ENCODE data around the gene ZMIZ1.
A peak's percentile ranks its signal among the peaks of the same experiment; 100 is the strongest.

Gene ZMIZ1, protein sequence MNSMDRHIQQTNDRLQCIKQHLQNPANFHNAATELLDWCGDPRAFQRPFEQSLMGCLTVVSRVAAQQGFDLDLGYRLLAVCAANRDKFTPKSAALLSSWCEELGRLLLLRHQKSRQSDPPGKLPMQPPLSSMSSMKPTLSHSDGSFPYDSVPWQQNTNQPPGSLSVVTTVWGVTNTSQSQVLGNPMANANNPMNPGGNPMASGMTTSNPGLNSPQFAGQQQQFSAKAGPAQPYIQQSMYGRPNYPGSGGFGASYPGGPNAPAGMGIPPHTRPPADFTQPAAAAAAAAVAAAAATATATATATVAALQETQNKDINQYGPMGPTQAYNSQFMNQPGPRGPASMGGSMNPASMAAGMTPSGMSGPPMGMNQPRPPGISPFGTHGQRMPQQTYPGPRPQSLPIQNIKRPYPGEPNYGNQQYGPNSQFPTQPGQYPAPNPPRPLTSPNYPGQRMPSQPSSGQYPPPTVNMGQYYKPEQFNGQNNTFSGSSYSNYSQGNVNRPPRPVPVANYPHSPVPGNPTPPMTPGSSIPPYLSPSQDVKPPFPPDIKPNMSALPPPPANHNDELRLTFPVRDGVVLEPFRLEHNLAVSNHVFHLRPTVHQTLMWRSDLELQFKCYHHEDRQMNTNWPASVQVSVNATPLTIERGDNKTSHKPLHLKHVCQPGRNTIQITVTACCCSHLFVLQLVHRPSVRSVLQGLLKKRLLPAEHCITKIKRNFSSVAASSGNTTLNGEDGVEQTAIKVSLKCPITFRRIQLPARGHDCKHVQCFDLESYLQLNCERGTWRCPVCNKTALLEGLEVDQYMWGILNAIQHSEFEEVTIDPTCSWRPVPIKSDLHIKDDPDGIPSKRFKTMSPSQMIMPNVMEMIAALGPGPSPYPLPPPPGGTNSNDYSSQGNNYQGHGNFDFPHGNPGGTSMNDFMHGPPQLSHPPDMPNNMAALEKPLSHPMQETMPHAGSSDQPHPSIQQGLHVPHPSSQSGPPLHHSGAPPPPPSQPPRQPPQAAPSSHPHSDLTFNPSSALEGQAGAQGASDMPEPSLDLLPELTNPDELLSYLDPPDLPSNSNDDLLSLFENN

DNA sequence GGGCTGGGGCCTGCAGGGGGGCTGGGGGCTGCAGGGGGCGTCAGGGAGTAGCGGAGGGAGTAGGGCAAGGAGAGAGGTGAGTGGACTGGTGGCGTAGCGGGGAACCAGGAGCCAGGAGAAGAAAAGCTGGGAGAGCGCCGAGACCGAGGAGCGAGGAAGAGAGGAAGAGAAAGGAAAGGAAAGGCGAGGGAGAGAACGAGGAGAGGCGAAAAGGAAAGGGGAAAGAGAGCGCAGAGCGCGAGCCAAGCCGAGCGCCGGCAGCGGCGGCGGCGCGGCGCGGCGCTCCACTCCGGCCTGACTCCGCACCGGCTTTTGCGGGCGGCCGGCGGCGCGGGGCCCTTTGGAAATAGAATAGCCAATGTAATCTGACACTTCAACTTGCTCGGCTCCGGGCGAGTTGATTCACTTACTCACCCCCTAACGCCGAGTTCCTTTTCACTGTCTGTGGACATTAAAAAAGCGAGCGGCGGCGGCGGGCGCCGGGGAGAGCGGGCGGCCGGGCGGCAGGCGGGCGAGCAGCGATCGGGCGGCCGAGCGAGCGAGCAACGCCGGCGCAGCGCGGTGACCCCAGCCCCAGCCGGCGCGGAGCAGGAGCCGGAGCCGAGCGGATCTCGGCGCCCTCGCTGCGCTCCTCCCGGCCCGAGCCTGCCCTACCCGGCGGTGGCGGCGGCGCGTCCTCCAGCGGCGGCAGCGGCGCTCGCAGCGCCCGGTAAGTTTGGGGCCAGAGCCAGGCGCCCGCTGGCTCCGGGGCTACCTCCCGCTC, at the start of gene ZMIZ1:
Gene ZMIZ1 (plus strand): TSS at position 405 of the 763 bp plus-strand sequence. CDS start 132,667 bp downstream, outside the sequence.
- DNase-seq (ENCODE audit: low spot score) = peak; percentile 94

DNA sequence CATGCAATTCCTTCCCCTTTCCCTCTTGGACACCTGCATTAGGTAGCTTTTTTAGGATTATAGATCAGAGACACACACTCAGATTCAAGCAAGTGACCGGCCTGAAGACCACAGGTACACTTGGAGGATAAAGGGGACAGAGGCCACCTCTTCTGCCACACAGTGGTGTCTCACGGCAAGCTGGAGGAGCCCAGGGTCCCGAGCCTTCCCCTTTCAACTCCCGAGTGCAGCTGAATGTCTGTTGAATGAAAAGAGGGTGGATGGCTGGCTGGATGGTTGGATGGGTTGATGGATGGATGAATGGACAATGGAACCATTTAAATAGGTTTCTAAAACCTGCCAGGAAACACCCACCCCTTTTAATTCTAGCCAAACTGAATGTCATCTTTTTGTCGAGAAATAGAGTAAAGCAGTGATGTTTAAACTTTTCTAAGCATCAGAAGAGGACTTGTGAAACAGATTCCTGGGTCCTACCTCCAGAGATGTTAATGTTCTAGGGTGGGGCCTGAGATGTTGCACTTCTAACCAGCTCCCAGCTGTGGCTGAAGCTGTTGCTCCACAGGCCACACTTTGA, 49.2 kb upstream of the ZMIZ1 start:
- no peak for DNase-seq (ENCODE audit: low spot score)

DNA sequence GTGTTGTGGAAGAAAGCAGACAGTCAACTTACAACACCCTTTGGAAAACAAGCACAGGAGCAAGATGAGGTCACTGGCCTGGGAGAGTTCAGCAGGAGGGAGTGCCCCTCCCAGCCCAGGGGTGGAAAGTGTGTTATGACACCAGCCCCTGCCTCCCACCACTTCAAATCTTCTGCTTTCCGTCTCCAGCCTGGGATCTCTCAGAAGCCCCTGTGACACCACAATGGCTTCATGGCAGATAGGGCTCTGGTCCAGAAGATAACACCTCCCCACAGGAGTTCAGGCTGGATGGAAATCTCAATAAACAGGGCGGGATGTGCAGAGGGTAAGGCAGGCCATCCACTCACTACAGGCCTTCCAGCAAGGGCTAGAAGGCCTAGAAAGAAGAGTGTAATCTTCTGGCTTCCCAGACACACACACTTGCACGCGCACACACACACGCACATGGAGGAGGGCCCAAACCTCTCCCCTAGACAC, 48.7 kb upstream of the ZMIZ1 start:
- no peak for DNase-seq (ENCODE audit: low spot score)

DNA sequence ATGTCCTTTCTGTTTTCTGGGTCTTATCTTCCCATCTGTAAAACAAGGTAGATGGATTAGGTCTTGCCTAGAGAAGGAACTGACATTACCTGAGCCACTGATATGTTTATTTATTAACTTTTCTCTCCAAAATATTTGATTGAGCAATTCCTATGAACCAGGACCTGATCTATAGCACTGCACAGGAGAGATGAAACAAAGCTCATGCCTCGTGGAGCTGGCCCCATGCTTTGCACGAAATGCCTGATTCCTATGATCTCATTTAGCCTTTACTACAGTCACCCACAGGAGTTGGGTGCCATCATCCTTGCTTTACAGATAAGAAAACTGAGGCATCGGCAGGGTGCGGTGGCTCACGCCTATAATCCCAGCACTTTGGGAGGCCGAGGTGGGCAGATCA, 48.2 kb upstream of the ZMIZ1 start:
- no peak for DNase-seq (ENCODE audit: low spot score)

DNA sequence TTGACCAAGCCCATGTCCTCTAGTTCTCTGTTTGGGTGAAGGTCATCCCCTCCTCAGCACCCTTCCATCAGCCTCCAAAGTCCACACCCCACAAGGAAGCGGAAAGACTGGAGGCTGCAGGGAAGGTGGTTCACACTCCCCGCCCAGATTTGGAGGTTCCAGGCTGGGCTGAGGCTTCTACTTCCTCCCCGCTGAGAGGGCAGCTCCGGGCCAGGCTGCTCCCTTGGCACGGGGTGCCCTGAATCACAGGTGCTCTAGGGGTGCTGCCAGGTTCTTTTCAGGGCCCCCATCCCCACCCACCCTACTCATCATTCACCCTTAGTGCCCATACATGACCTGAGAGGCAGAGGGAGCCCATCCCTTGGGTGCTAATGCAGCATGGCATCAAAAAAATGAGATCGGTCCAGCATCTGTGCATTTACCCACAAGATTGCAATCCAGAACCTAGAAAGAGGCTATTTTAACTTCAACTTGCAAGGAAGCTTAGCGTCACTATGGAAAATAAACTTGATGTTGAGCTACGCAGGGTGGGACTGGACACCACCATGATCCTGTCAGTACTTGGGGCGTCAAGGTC, 47.3 kb upstream of the ZMIZ1 start:
- DNase-seq (ENCODE audit: low spot score) = no peak

DNA sequence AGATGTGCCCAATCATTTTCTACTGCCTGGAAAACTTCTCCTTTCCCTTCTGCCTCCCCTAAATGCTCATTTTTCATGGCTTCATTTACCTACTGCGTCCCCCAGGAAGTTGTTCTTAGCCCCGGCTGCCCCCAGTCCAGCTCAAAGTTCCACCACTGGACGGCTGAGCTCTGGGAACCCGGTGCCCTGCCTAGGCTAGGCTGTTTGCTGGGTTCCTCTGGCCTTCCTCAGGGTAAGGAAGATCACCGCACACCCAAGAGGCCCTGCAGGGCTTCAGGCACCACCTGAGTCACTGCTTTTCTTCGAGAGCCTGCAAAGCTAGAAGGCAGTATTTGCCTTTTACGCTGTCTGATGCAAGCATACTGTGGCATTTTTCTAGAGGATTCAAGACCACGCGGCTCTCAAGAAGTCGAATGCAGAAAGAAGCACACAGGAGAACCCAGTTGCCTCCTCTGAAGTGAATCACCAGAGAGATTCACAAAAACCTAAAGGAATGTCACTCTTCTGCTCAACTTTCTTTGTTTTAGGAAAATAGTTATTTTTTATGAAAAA, 46.7 kb upstream of the ZMIZ1 start:
- DNase-seq (ENCODE audit: low spot score) = no peak

DNA sequence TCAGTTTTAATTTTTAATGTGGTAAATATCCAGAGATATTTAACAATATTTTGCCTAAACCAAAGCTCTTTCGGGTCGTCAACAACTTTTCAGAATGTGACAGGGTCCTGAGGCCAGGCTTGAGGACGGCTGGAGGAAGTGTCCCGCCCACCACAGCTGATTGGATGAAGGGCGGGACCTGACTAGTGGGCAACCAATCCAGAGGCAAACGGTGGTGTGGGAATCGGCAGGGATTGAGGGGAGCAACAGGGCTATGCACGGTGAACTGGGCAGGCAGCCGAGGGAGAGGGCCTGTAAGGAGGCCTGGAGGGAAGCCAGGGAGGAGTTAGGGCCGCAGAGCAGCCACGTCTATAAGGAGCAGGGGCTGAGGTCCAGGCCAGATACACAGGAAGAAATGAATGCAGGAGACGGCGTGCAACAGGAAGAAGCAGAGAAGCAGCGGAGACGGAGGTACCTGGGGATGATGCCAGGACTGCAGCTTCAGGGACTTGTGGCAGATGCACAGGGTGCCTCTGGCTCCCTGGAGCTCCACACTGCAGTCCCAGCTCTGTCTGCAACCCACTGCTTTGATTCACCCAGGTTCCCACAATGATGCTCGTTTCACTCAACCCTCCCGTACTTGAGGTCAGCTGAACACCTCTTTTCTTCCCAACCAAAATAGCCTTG, 46.1 kb upstream of the ZMIZ1 start:
- no peak for DNase-seq (ENCODE audit: low spot score)

DNA sequence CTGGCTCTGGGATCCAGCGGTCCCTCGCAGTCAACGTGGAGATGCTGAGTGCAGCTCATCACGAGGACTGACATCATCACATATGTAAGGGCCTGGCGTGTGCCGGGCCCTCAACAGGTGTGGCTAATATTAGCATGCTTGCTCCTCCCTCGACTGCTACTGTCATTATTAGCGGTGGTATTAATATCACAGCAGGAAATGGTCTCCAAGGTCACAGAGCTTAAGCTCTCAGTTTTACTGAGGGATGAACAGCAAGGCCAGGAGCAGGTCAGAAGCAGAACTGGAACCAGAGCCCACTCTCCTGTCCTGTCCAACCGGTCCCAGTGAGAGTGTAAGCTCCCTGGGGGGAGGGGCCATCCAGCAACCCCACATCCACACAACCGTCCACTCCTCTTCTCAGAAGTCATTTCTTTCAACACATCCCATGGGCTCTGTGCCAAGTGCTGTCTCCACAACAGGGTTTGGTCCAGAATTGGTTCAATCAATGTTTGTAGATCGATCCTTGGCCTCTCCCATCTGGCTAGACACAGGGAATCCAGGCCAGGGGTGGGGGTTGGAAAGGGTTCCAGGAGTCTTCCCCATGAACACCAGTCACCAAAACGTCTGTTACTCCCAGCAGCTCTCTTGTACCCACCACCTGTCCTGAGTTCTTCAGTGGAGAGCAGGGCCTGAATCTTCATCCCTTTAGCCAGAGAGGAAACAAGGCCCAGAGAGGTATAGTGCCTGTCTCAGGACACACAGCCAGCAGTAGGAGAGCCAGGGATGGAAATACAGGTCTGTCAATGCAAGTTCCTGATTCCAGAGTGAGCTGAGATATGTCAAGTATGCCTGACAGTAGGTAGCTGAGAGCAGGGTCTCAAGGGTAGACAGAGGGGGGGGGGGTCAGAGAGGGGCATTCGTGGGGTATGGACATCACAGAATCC, 45.3 kb upstream of the ZMIZ1 start:
- no peak for DNase-seq (ENCODE audit: low spot score)

DNA sequence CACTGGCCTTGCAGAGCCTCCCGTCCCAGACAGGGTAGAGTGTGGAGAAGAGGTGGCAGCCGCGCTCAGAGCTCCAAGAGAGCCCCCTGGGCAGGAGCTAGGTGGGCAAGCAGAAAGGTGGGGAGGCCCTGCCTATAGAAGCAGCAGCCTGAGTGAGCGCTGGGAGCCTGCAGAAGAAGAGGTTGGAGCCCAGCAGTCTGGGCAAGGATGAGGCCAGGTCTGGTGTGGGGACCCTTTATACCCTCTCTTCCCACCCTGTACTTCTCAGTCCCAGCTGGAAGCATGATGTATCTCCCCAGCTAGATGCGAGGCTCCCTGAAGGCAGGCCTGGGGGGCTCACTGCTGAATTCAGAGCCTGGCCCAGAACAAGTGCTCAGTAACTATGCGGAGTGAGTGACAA, 44.5 kb upstream of the ZMIZ1 start:
- no peak for DNase-seq (ENCODE audit: low spot score)

DNA sequence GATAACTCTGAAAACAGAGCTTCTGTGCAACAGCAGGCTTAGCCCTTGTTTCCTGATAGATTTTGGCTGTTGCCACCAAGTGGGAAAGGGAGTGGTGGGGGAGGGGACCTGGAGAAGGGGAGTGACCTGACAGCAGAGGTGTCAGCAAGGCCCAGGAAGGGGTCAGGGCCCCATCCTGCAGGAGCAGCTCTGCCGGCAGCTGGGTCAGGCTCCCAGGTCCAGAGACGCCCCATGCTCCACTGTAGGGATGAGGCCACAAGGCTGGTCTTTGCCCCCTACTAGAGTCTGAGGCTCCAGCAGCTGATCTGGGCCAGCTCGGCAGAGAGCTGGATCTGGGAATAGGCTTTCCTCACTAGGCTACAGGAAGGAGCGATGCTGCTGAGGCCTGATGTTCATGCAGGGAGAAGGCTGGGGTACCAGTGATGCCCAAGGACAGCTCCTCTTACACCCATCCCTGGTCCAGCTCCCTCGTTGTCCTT, 44.0 kb upstream of the ZMIZ1 start:
- no peak for DNase-seq (ENCODE audit: low spot score)

DNA sequence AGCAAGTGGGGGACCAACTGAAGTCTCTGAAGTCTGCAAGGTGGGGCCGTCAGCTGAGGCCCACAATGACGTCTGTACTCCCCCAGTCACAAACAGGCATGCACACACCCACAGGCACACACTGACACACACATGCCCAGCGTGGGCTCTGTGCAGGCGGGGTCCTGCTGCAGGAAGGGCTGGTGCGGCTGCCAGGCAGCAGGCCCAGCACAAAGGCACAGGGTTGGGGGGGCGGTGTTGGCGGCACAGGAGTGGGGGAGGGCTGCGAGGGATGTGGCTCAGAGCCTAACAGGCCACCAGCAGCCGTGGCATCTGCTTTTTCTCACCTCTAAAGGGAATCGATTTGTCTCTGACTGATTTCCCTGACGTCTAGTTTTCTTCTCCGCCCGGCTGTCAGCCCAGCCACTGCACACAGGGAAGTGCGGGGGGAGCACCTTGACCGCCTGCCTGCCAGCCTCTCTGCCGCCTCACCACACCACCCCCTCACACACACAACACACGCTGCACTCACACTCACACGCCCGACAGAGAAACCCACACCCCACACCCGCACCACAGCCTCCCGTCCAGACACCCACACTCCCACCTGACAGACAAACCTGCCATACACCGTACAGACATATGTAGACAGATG, 43.5 kb upstream of the ZMIZ1 start:
- no peak for DNase-seq (ENCODE audit: low spot score)

DNA sequence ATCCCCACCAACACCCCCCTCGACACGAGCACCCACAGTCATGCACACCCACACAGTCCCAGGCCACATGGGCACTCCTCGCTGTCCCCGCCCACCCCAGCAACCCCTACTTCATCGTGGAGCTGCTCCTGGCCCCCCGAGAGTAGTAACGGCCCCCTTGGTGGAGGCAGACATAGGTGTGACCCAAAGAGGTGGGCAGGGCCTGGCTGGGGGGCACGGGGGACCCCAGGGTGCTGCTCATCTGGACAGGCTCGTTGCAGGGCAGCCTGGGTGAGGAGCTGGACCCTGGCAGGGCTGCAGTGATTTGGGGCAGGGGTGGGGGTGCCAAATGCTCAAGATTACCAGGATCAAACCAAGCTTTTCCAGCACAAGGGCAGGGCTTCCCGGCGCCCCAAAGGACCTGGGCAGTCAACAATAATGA, 42.4 kb upstream of the ZMIZ1 start:
- no peak for DNase-seq (ENCODE audit: low spot score)

DNA sequence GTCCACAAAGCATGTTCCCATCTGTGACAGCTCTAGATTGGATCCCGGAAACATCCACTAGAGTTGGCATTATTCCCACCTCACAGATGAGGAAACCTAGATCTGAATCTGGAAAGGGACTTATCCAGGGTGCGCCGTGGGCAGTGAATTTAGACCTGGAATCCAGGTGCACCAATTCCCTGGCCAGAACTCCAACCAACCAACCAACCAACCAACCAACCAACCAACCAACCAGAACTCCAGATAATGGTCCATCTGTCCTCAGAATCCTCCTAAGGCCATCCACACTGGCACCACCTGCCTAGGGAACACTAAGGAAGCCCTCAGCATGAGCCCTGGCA, 42.0 kb upstream of the ZMIZ1 start:
- no peak for DNase-seq (ENCODE audit: low spot score)

DNA sequence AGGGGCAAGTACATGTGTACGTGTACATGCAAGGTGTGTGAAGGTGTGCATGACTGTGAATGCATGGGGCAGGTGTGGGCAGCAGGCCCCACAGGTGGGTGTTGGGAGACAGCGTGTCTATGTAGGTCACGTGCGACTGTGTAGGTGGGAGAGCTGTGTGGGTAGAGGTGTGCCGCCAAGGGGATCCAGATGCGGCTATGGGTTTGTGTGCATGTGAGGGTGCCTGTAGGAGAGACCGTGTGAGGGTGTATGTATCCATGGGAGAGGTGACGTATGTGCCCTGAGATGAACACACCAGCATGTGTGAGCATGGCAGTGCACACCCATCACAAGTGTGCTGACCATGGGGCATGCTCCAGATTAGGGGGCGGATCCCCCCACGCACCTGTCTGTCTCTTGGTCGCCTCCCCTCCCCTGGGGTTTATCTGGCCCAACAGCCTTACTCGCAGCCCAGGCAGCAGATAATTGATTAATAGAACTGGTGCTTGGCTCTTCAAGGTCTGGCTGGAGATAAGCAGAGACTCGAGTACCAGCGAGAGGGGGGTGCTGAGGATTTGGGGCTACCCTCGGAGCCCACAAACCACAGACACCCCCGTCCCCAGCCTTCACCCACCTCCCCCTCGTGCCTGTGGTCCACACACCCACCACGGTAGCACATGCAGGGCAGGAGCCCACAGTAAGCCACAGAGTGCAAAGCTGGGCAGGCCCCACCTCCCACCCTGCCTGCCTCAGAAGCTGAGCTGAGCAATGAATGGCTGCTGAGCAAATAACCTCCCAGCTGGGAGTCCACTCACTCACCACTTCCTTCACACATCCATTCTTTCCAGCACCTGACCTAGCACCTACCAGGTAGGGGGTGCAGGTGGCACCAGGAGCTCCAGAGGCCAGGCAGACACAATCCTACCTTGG, 41.4 kb upstream of the ZMIZ1 start:
- no peak for DNase-seq (ENCODE audit: low spot score)

DNA sequence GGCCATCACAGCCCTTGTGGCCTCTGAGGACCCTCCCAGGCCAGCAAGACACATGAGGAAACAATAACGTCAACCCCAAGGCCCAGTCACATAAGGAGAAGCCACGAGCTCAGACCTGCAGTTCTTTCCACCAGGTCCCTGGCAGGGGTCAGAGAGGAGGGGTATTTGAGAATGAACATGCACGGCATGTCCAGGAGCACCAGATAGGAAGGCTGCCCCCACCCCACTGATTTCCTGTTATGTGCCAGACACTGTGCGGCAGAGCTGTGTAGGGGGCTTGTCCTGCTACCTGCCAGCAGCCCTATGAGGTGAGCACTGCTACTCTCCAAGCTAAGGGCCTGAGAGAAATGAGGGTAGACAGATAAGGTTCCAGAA, 40.7 kb upstream of the ZMIZ1 start:
- DNase-seq (ENCODE audit: low spot score) = no peak

DNA sequence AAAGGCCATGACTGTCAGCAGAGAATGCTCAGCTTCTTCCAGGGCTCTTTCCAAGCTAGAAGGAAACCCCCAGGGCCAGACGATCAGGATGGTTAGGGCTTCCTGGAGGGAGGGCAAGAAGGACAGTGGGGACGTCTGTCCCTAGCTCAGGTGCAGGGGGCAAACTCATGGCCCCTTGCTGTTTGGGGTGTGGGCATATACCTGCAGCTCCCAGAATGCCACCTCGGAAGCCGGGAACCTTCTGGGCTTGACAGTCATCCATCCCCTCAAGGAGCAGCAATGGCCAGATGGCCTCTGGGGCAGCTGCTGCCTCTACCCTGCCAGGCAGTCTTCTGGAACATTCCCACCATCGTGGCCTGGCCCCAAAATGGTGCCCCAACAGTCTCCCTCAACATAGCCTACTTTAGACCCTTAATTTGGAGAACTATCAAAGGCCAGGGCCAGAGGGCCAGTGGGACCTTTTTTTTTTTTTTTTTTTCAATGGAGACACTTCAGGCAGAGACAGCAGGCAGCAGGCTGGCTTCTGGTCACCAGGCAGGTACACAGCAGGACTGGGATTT, 40.2 kb upstream of the ZMIZ1 start:
- DNase-seq (ENCODE audit: low spot score) = no peak

Measured in RKO (cell line).